Stomach (tissue), 9 donors: ENCODE measurements around the gene RNF149. TPM values are rescaled to one million over a fixed set of nuclear protein-coding genes. Genes with fewer than 3 reads are reported as not detected.
A peak's percentile ranks its signal among the peaks of the same experiment; 100 is the strongest.

Experiments used
- DNase-seq, 2 donors: peaks; one replicate each; pipeline versions ENCODE4 v3.0.0 to v3.0.0-alpha.2; 2013 to 2019
- H3K27ac ChIP-seq, 5 donors: fragments of 200-600 bp in 4 of 5; sonication (generic) in 4 of 5; one replicate each; pipeline ENCODE4 v1.5.1; 2013 to 2019; ENCODE audit warnings: mild to moderate bottlenecking in 1 of 5, moderate library complexity in 1 of 5
- H3K27me3 ChIP-seq, 3 donors: fragments of 200-600 bp; sonication (generic); one replicate each; pipeline ENCODE4 v1.5.1; 2017 to 2019; ENCODE audit warnings: mixed run types in 1 of 3
- H3K36me3 ChIP-seq, 4 donors: fragments of 200-600 bp; sonication (generic); 1 replicate in 3 of 4; 2 replicates in 1 of 4; pipeline ENCODE4 v1.5.1; 2016 to 2019
- H3K4me1 ChIP-seq, 4 donors: fragments of 200-600 bp; sonication (generic); one replicate each; pipeline ENCODE4 v1.5.1; 2016 to 2019
- H3K4me3 ChIP-seq, 4 donors: fragments of 200-600 bp; sonication (generic) in 3 of 4; one replicate each; pipeline ENCODE4 v1.5.1; 2016 to 2019; ENCODE audit warnings: mild to moderate bottlenecking in 1 of 4
- H3K9me3 ChIP-seq, 4 donors: fragments of 200-600 bp; sonication (generic); one replicate each; pipeline ENCODE4 v1.5.1; 2016 to 2019
- CTCF ChIP-seq, 7 experiments: fragments of 450-650 bp in 4 of 7; fragments of 200-600 bp in 3 of 7; sonication (generic) in 3 of 7; IDR thresholded peaks; one replicate each; pipeline ENCODE4 v1.5.1; 2016 to 2019; ENCODE audit warnings: antibody characterized with exemption in 7 of 7, control low read depth in 2 of 7, mild to moderate bottlenecking in 1 of 7
- EP300 ChIP-seq: sonication (generic); formaldehyde crosslinking; IDR thresholded peaks from one replicate; pipeline ENCODE4 v1.6.1; 2017; ENCODE audit warnings: antibody characterized with exemption
- POLR2A ChIP-seq, 4 donors: fragments of 450-650 bp; IDR thresholded peaks; one replicate each; pipeline ENCODE4 v1.6.1; 2016; ENCODE audit warnings: antibody characterized with exemption in 4 of 4, control low read depth in 2 of 4, mild to moderate bottlenecking in 1 of 4, moderate library complexity in 1 of 4
- POLR2AphosphoS5 ChIP-seq, 3 donors: sonication (generic); formaldehyde crosslinking; IDR thresholded peaks; one replicate each; pipeline ENCODE4 v1.6.1; 2016; ENCODE audit warnings: antibody characterized with exemption in 3 of 3
- WGBS, 5 donors: extraction: QIAGEN DNeasy Blood & Tissue Kit in 3 of 5; methylation state at CpG; one replicate each; pipeline versions ENCODE4 v1.1.5 to v1.1.7; 2013 to 2018; 5-methylcytosine and 5-hydroxymethylcytosine counted together
- intact Hi-C: fragments of 100-400 bp; cut with DNase I; formaldehyde crosslinking; loops from one replicate; pipeline ENCODE4 v1.15.1; 2023; ENCODE audit warnings: low total_unique reads
- polyA plus RNA-seq, 3 donors: library from polyadenylated mRNA; stranded (reverse); fragments of 200-250 nt; gene quantifications; one replicate each; pipeline ENCODE4 v1.2.3, GENCODE V29; 2013
- total RNA-seq, 5 donors: library from RNA; depleted of rRNA; stranded (reverse); fragments of >200 nt; gene quantifications; one replicate each; pipeline versions ENCODE4 v1.1.0 to v1.2.3, GENCODE V29; 2014 to 2016
- donor health status: healthy with polysubstance abuse.
- donor health status: Bipolar disorder and iron deficiency.
- donor health status: healthy.

The RNF149 gene
- total and polyA plus RNA-seq, 8 donors, result 14.8 to 154 (median 35.1) TPM

GRCh38 chr2:101349893-101350662 is 41.6 kb upstream of the RNF149 start:
- no peaks in the 10 kb centered on the region for H3K9me3 ChIP-seq

GRCh38 chr2:101348883-101349282 is 40.4 kb upstream of the RNF149 start:
- H3K27ac ChIP-seq, result no peak overlapping the region
- intact Hi-C loops, result no loop called here
- H3K27me3 ChIP-seq, result no peaks in the 10 kb centered on the region
- H3K9me3 ChIP-seq, result no peaks in the 10 kb centered on the region
- H3K4me1 ChIP-seq, result no peaks in the 10 kb centered on the region
- no peaks in the 10 kb centered on the region for H3K36me3 ChIP-seq
- TF ChIP-seq CTCF (IDR thresholded peaks at IDR 0.05), result no peak
- TF ChIP-seq EP300, result no peak
- TF ChIP-seq POLR2AphosphoS5 (IDR thresholded peaks at IDR 0.05), result no peak
- TF ChIP-seq POLR2A (IDR thresholded peaks at IDR 0.05), result no peak
- WGBS, 5 donors, result 25 to 64% (median 43%) methylated on average over 1 of the region's 1 CpG
- peak in 1 of 2 donors; percentile 44 for DNase-seq
- no peak overlapping the region for H3K4me3 ChIP-seq

More at GRCh38 chr2:101349893-101350662, 41.6 kb upstream of the RNF149 start:
- Histone ChIP-seq H3K36me3 (no peaks in the 10 kb centered on the region), H3K4me3 (no peak overlapping the region), H3K27ac (no peak overlapping the region), H3K27me3 (no peaks in the 10 kb centered on the region), H3K4me1 (no peaks in the 10 kb centered on the region)
- 75 to 79% (median 78%) methylated on average over 7 of the region's 7 CpGs for WGBS, 5 donors
- intact Hi-C loops, result no loop called here
- peak in 1 of 2 donors; percentile 30 for DNase-seq
- TF ChIP-seq POLR2A (IDR thresholded peaks at IDR 0.05) (no peak), EP300 (no peak), CTCF (IDR thresholded peaks at IDR 0.05) (no peak), POLR2AphosphoS5 (IDR thresholded peaks at IDR 0.05) (no peak)

- H3K27ac ChIP-seq, result no peak overlapping the region
- H3K4me3 ChIP-seq, result no peak overlapping the region
- intact Hi-C loops, result no loop called here
- H3K36me3 ChIP-seq, result no peaks in the 10 kb centered on the region
- no peaks in the 10 kb centered on the region for H3K9me3 ChIP-seq
- no peaks in the 10 kb centered on the region for H3K27me3 ChIP-seq
- WGBS, 5 donors, result 95 to 99% (median 98%) methylated on average over 3 of the region's 3 CpGs
- no peaks in the 10 kb centered on the region for H3K4me1 ChIP-seq
- no peak for DNase-seq
- TF ChIP-seq CTCF (IDR thresholded peaks at IDR 0.05) (no peak), POLR2A (IDR thresholded peaks at IDR 0.05) (no peak), EP300 (no peak), POLR2AphosphoS5 (IDR thresholded peaks at IDR 0.05) (no peak)
Observed at GRCh38 chr2:101346909-101347308, 38.4 kb upstream of the RNF149 start.

- peaks cover 0 to 8% (median 0%) of the 10 kb centered on the region in 4 donors for H3K4me1 ChIP-seq
- intact Hi-C loops, result no loop called here
- DNase-seq, result no peak
- 43 to 74% (median 71%) methylated on average over 5 of the region's 5 CpGs for whole genome bisulfite sequencing, 5 donors
- H3K36me3 ChIP-seq, result no peaks in the 10 kb centered on the region
- no peak overlapping the region for H3K4me3 ChIP-seq
- no peaks in the 10 kb centered on the region for H3K27me3 ChIP-seq
- TF ChIP-seq EP300 (no peak), POLR2A (IDR thresholded peaks at IDR 0.05) (no peak), POLR2AphosphoS5 (IDR thresholded peaks at IDR 0.05) (no peak)
- no peak overlapping the region for H3K27ac ChIP-seq
- no peaks in the 10 kb centered on the region for H3K9me3 ChIP-seq
Observed at GRCh38 chr2:101344137-101344536, 35.6 kb upstream of the RNF149 start.

- DNase-seq, result no peak
- Histone ChIP-seq H3K27ac (no peak overlapping the region), H3K9me3 (no peaks in the 10 kb centered on the region), H3K4me1 (peaks cover 0 to 8% (median 0%) of the 10 kb centered on the region in 4 donors), H3K36me3 (no peaks in the 10 kb centered on the region), H3K27me3 (no peaks in the 10 kb centered on the region), H3K4me3 (no peak overlapping the region)
- no peak for TF ChIP-seq POLR2A (IDR thresholded peaks at IDR 0.05)
- TF ChIP-seq EP300, result no peak
- no peak for TF ChIP-seq POLR2AphosphoS5 (IDR thresholded peaks at IDR 0.05)
- TF ChIP-seq CTCF (IDR thresholded peaks at IDR 0.05), result no peak
- intact Hi-C loops, result no loop called here
- 84 to 92% (median 90%) methylated on average over 15 of the region's 15 CpGs for whole genome bisulfite sequencing, 5 donors
Observed at GRCh38 chr2:101342625-101343008, 34.1 kb upstream of the RNF149 start.
